SHP77 treated with DMSO at 0.1 percent for 48 hours (cell line): ENCODE measurements around the gene PPARGC1A.

Source experiments
- DNase-seq: peaks from one replicate; lab custom pipeline; 2025; lab: John Stamatoyannopoulos, UW

PPARGC1A gene

GRCh38 chr4:23881674-23882337, 8.0 kb downstream of the PPARGC1A start:
- DNase-seq, result no peak

- DNase-seq, result no peak
These were observed 8.8 kb downstream of the PPARGC1A start for GRCh38 chr4:23881052-23881501.

- no peak for DNase-seq
These were observed 10.7 kb downstream of the PPARGC1A start for GRCh38 chr4:23878912-23879732.

- DNase-seq, result no peak
These were observed 11.5 kb downstream of the PPARGC1A start for GRCh38 chr4:23878246-23878891.

GRCh38 chr4:23877758-23878229, 12.1 kb downstream of the PPARGC1A start:
- DNase-seq, result no peak

- DNase-seq, result no peak
These were observed 13.3 kb downstream of the PPARGC1A start for GRCh38 chr4:23876418-23877089.

GRCh38 chr4:23875317-23875716, 14.5 kb downstream of the PPARGC1A start:
- no peak for DNase-seq

GRCh38 chr4:23874536-23874901, 15.3 kb downstream of the PPARGC1A start:
- no peak for DNase-seq

GRCh38 chr4:23873717-23874535, 15.9 kb downstream of the PPARGC1A start:
- no peak for DNase-seq

- DNase-seq, result no peak
These were observed 18.4 kb downstream of the PPARGC1A start for GRCh38 chr4:23871426-23871825.

- DNase-seq, result no peak
These were observed 23.3 kb downstream of the PPARGC1A start for GRCh38 chr4:23866450-23867075.

- DNase-seq, result no peak
These were observed 27.9 kb downstream of the PPARGC1A start for GRCh38 chr4:23861897-23862296.

GRCh38 chr4:23860919-23861318, 28.9 kb downstream of the PPARGC1A start:
- DNase-seq, result no peak

GRCh38 chr4:23857367-23857959, 32.4 kb downstream of the PPARGC1A start:
- DNase-seq, result no peak

- no peak for DNase-seq
These were observed 33.2 kb downstream of the PPARGC1A start for GRCh38 chr4:23856630-23857029.

- no peak for DNase-seq
These were observed 33.8 kb downstream of the PPARGC1A start for GRCh38 chr4:23855912-23856605.

GRCh38 chr4:23853986-23854660, 35.7 kb downstream of the PPARGC1A start:
- DNase-seq, result no peak

- DNase-seq, result no peak
These were observed 38.4 kb downstream of the PPARGC1A start for GRCh38 chr4:23851464-23851863.

- DNase-seq, result no peak
These were observed 42.7 kb downstream of the PPARGC1A start for GRCh38 chr4:23847158-23847557.
